K562 (cell line): ENCODE data around the gene SLC35G6. TPM values are rescaled to one million over a fixed set of nuclear protein-coding genes. Genes with fewer than 3 reads are reported as not detected.
A peak's percentile ranks its signal among the peaks of the same experiment; 100 is the strongest.

Source experiments
- CREB1 ChIP-seq, 2 experiments: sonication (generic) in 1 of 2; formaldehyde crosslinking in 1 of 2; IDR thresholded peaks; 2 replicates each; pipeline versions ENCODE4 v1.6.1 to v1.8.0; 2012 to 2022; ENCODE audit warnings: inconsistent platforms in 1 of 2, mild to moderate bottlenecking in 1 of 2, missing genetic modification reagents in 1 of 2, moderate library complexity in 1 of 2
- FOXP4 ChIP-seq: sonication (generic); formaldehyde crosslinking; IDR thresholded peaks from 2 replicates; pipeline ENCODE4 v1.8.0; 2022; ENCODE audit warnings: mild to moderate bottlenecking, missing genetic modification reagents, borderline replicate concordance
- HDGF ChIP-seq: fragments of 450-650 bp; IDR thresholded peaks from 2 replicates; pipeline ENCODE4 v1.6.1; 2016
- NFE2 ChIP-seq: IDR thresholded peaks from 2 replicates; pipeline ENCODE4 v1.6.1; 2014; ENCODE audit warnings: antibody characterized with exemption, low read depth
- NR0B1 ChIP-seq: fragments of 450-650 bp; IDR thresholded peaks from one replicate; pipeline ENCODE4 v1.6.1; 2018; ENCODE audit warnings: mild to moderate bottlenecking, moderate library complexity; ENCODE audit not compliant: partially characterized antibody
- POLR2B ChIP-seq: fragments of 450-650 bp; IDR thresholded peaks from 2 replicates; pipeline ENCODE4 v1.6.1; 2018; ENCODE audit warnings: low read depth; ENCODE audit not compliant: partially characterized antibody
- RAD51 ChIP-seq: fragments of 450-650 bp; IDR thresholded peaks from 2 replicates; pipeline ENCODE4 v1.7.1; 2016; ENCODE audit warnings: low read depth, mild to moderate bottlenecking, borderline replicate concordance
- RERE ChIP-seq: sonication (generic); formaldehyde crosslinking; IDR thresholded peaks from 2 replicates; pipeline ENCODE4 v1.8.0; 2023; ENCODE audit warnings: missing genetic modification reagents, mild to moderate bottlenecking, borderline replicate concordance
- SFPQ ChIP-seq: fragments of 200-400 bp; formaldehyde crosslinking; IDR thresholded peaks from 2 replicates; pipeline ENCODE4 v1.6.1; 2017; ENCODE audit warnings: mild to moderate bottlenecking, low read depth, low read length, moderate library complexity
- SNAPC5 ChIP-seq: fragments of 250-450 bp; sonication (Bioruptor Pico); IDR thresholded peaks from 2 replicates; pipeline ENCODE4 v1.8.0; 2021; ENCODE audit warnings: moderate library complexity, mild to moderate bottlenecking, inconsistent platforms
- TARDBP ChIP-seq: fragments of 450-650 bp; IDR thresholded peaks from 2 replicates; pipeline ENCODE4 v1.6.1; 2016
- ZC3H11A ChIP-seq: IDR thresholded peaks from 2 replicates; pipeline ENCODE4 v1.6.1; 2012; ENCODE audit warnings: low read depth, low read length, improper control_type of control experiment
- ZC3H8 ChIP-seq: fragments of 450-650 bp; IDR thresholded peaks from 2 replicates; pipeline ENCODE4 v1.6.1; 2017
- ZNF347 ChIP-seq: fragments of 450-650 bp; formaldehyde crosslinking; IDR thresholded peaks from 2 replicates; pipeline ENCODE4 v1.4.0; 2020; ENCODE audit warnings: low read depth, mild to moderate bottlenecking, moderate library complexity
- ZNF449 ChIP-seq: fragments of 250-450 bp; sonication (Bioruptor Pico); IDR thresholded peaks from 2 replicates; pipeline ENCODE4 v1.8.0; 2022; ENCODE audit warnings: moderate library complexity, mild to moderate bottlenecking, inconsistent platforms
- polyA plus RNA-seq, 8 experiments: library from polyadenylated mRNA; depleted of rRNA in 4 of 8; stranded (reverse) in 5 of 8; unstranded in 3 of 8; fragments of >200 nt; fragmentation: Nextera tagmentation in 2 of 8; fragmentation: Illumina TruSeq in 1 of 8; extraction: Ambion mirVana in 2 of 8; extraction: Trizol in 1 of 8; gene quantifications; 2 replicates each; pipeline versions ENCODE4 v1.2.1 to v1.2.3, GENCODE V29; 2011 to 2014; ENCODE audit warnings: inconsistent platforms in 1 of 8, missing spikeins in 1 of 8
- total RNA-seq, 7 experiments: library from RNA; depleted of rRNA in 6 of 7; stranded (reverse); fragments of >200 nt in 6 of 7; fragmentation: Illumina TruSeq in 2 of 7; extraction: Trizol in 2 of 7; gene quantifications; 2 replicates each; pipeline versions ENCODE4 v1.2.1 to v1.2.3, GENCODE V29; 2011 to 2021; ENCODE audit warnings: low replicate concordance in 1 of 7

The SLC35G6 gene
- total and polyA plus RNA-seq, 9 of the 15 experiments (the other 6 are each of a cell fraction or from before 2014, with no cell fraction given), result not detected

- TF ChIP-seq SFPQ (no peak), ZC3H8 (no peak), ZNF449 (CRISPR knock-in tag) (no peak), HDGF (no peak), TARDBP (no peak), POLR2B (no peak), NR0B1 (no peak), CREB1 (IDR thresholded peaks at IDR 0.05) (no peak), CREB1 (CRISPR knock-in tag; IDR thresholded peaks at IDR 0.05) (0 out of 2 replicates have a peak, but pooled peaks have one; percentile 49), ZNF347 (CRISPR knock-in tag) (no peak), ZC3H11A (no peak), NFE2 (peak; percentile 24; the same call in 1 of the 2 replicates), RAD51 (no peak), FOXP4 (no peak), RERE (CRISPR knock-in tag) (no peak), SNAPC5 (CRISPR knock-in tag) (no peak)
Observed at GRCh38 chr17:7475764-7476422, 5.4 kb upstream of the SLC35G6 start (continued).
